Peyer's patch (tissue), 4 donors: ENCODE results near the gene LRP1-AS.

Experiments used
- POLR2A ChIP-seq, 2 donors: fragments of 450-650 bp; IDR thresholded peaks; one replicate each; pipeline ENCODE4 v1.5.1; 2017; ENCODE audit warnings: antibody characterized with exemption in 2 of 2, mild to moderate bottlenecking in 2 of 2, moderate library complexity in 2 of 2
- TF ChIP-seq, protein P1 (sequence below), 6 experiments: fragments of 450-650 bp in 4 of 6; fragments of 200-600 bp in 2 of 6; sonication (generic) in 1 of 6; IDR thresholded peaks; one replicate each; pipeline ENCODE4 v1.5.1; 2017 to 2019; ENCODE audit warnings: antibody characterized with exemption in 6 of 6, mild to moderate bottlenecking in 3 of 6, moderate library complexity in 1 of 6

GRCh38 chr12:57179331-57180086 is 32.1 kb upstream of the LRP1-AS start:
- TF ChIP-seq, protein P1, sequence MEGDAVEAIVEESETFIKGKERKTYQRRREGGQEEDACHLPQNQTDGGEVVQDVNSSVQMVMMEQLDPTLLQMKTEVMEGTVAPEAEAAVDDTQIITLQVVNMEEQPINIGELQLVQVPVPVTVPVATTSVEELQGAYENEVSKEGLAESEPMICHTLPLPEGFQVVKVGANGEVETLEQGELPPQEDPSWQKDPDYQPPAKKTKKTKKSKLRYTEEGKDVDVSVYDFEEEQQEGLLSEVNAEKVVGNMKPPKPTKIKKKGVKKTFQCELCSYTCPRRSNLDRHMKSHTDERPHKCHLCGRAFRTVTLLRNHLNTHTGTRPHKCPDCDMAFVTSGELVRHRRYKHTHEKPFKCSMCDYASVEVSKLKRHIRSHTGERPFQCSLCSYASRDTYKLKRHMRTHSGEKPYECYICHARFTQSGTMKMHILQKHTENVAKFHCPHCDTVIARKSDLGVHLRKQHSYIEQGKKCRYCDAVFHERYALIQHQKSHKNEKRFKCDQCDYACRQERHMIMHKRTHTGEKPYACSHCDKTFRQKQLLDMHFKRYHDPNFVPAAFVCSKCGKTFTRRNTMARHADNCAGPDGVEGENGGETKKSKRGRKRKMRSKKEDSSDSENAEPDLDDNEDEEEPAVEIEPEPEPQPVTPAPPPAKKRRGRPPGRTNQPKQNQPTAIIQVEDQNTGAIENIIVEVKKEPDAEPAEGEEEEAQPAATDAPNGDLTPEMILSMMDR (IDR thresholded peaks at IDR 0.05) = no peak
- TF ChIP-seq POLR2A (IDR thresholded peaks at IDR 0.05) = no peak
